Fibroblast of lung (primary cell): ENCODE measurements around the gene COMMD8.

Experiments used
- CTCF ChIP-seq, 2 donors: IDR thresholded peaks in 1 of 2; conservative IDR thresholded peaks in 1 of 2; 1 replicate in 1 of 2; 2 replicates in 1 of 2; pipeline ENCODE4 v1.5.1; 2011 to 2012; ENCODE audit warnings: low read length in 2 of 2, control low read depth in 1 of 2, inconsistent platforms in 1 of 2, low read depth in 1 of 2, mild to moderate bottlenecking in 1 of 2
- EZH2 ChIP-seq: IDR thresholded peaks from 2 replicates; pipeline ENCODE4 v1.5.1; 2012; ENCODE audit warnings: low read length, control low read depth, mild to moderate bottlenecking; ENCODE audit errors: missing control alignments

- TF ChIP-seq EZH2 (no peak), CTCF (conservative IDR thresholded peaks at IDR 0.05 in 1 of 2, IDR thresholded peaks at IDR 0.05 in 1 of 2; ENCODE audit: low read depth in 1 of 2, low read length in 2 of 2) (no peak)
These were observed 6.4 kb upstream of the COMMD8 start for GRCh38 chr4:47469951-47470350.
